Ishikawa (cell line): Measurements from ENCODE around the gene CD300E.

Experiments
- CEBPB ChIP-seq: IDR thresholded peaks from 2 replicates; pipeline ENCODE4 v1.6.1; 2012
- EP300 ChIP-seq: IDR thresholded peaks from 2 replicates; pipeline ENCODE4 v1.6.1; 2012; ENCODE audit warnings: borderline replicate concordance
- RAD21 ChIP-seq: IDR thresholded peaks from 2 replicates; pipeline ENCODE4 v1.6.1; 2012; ENCODE audit warnings: low read depth
- REST ChIP-seq: IDR thresholded peaks from 2 replicates; pipeline ENCODE4 v1.6.1; 2012; ENCODE audit warnings: low read depth, mild to moderate bottlenecking
- TAF1 ChIP-seq: IDR thresholded peaks from 2 replicates; pipeline ENCODE4 v1.6.1; 2012; ENCODE audit warnings: low read depth, mild to moderate bottlenecking
- YY1 ChIP-seq: IDR thresholded peaks from 2 replicates; pipeline ENCODE4 v1.6.1; 2012; ENCODE audit warnings: low read depth

GRCh38 chr17:74612046-74612445, 11.5 kb downstream of the CD300E start:
- TF ChIP-seq EP300 (no peak), REST (no peak), RAD21 (no peak), YY1 (no peak), CEBPB (no peak), TAF1 (no peak)
